ENCODE measurements around the gene SH3BGRL2. TPM values are rescaled to one million over a fixed set of nuclear protein-coding genes. Genes with fewer than 3 reads are reported as not detected.
"Not testable (repeated sequence)": the region's sequence is repeated elsewhere in the genome, so short reads cannot be mapped to it uniquely, and the experiment has no call there.

The SH3BGRL2 gene
- total RNA-seq, 2 experiments from 2014 or later, result 0.25 TPM; not detected in 1

- no peak overlapping the region for H2AFZ ChIP-seq (ENCODE audit: low read length)
- BruUV-seq (replicated peaks), result no TSS peak
- intact Hi-C loops (cut with micrococcal nuclease; ENCODE audit: unreplicated experiment), result no loop called here
Measured at GRCh38 chr6:79742030-79742429, 110.9 kb downstream of the SH3BGRL2 start.

GRCh38 chr6:79745282-79745681 is 114.2 kb downstream of the SH3BGRL2 start:
- intact Hi-C loops (cut with micrococcal nuclease; ENCODE audit: unreplicated experiment); H3K9me3 ChIP-seq (ENCODE audit: low read length); H2AFZ ChIP-seq (ENCODE audit: low read length); H3K9me2 ChIP-seq (ENCODE audit: insufficient read depth, low read length); H3K27ac ChIP-seq (ENCODE audit: low read depth, low read length, poor library complexity, severe bottlenecking); BruUV-seq (replicated peaks); H3K4me2 ChIP-seq (ENCODE audit: low read length); H3K36me3 ChIP-seq (ENCODE audit: insufficient read depth, low read length); H4K20me1 ChIP-seq (ENCODE audit: insufficient read depth, low read length); H3K4me1 ChIP-seq (ENCODE audit: insufficient read depth, low read length, poor library complexity, severe bottlenecking); DNase-seq (ENCODE audit: low spot score); POLR2A ChIA-PET; H3K79me2 ChIP-seq (ENCODE audit: insufficient read depth, low read depth, low read length); H3K4me3 ChIP-seq (ENCODE audit: low read depth, low read length, poor library complexity, severe bottlenecking): not testable (repeated sequence)
- CTCF ChIA-PET (ENCODE audit: unreplicated experiment), result interaction anchor here (0.6 kb wide), 1 partner anchor 1873 kb away, joined by 3 read pairs; no protein-coding TSS in a partner anchor

More at GRCh38 chr6:79742030-79742429, 110.9 kb downstream of the SH3BGRL2 start:
- H3K9me2 ChIP-seq (ENCODE audit: insufficient read depth, low read length), result no peaks in the 10 kb centered on the region
- H4K20me1 ChIP-seq (ENCODE audit: insufficient read depth, low read length), result no peaks in the 10 kb centered on the region
- H3K4me1 ChIP-seq (ENCODE audit: insufficient read depth, low read length, poor library complexity, severe bottlenecking), result no peaks in the 10 kb centered on the region
- H3K9me3 ChIP-seq (ENCODE audit: low read length), result no peaks in the 10 kb centered on the region
- ChIA-PET POLR2A (no interaction called here), CTCF (ENCODE audit: unreplicated experiment) (no interaction called here)
- H3K27ac ChIP-seq (ENCODE audit: low read depth, low read length, poor library complexity, severe bottlenecking), result no peak overlapping the region
- H3K4me3 ChIP-seq (ENCODE audit: low read depth, low read length, poor library complexity, severe bottlenecking), result no peak overlapping the region
- no peak overlapping the region for H3K4me2 ChIP-seq (ENCODE audit: low read length)
- no peaks in the 10 kb centered on the region for H3K79me2 ChIP-seq (ENCODE audit: insufficient read depth, low read depth, low read length)
- DNase-seq (ENCODE audit: low spot score), result no peak
- TF ChIP-seq EZH2phosphoT487 (IDR thresholded peaks at IDR 0.05; ENCODE audit: borderline replicate concordance, low read depth, low read length), result no peak
- TF ChIP-seq, protein P1, sequence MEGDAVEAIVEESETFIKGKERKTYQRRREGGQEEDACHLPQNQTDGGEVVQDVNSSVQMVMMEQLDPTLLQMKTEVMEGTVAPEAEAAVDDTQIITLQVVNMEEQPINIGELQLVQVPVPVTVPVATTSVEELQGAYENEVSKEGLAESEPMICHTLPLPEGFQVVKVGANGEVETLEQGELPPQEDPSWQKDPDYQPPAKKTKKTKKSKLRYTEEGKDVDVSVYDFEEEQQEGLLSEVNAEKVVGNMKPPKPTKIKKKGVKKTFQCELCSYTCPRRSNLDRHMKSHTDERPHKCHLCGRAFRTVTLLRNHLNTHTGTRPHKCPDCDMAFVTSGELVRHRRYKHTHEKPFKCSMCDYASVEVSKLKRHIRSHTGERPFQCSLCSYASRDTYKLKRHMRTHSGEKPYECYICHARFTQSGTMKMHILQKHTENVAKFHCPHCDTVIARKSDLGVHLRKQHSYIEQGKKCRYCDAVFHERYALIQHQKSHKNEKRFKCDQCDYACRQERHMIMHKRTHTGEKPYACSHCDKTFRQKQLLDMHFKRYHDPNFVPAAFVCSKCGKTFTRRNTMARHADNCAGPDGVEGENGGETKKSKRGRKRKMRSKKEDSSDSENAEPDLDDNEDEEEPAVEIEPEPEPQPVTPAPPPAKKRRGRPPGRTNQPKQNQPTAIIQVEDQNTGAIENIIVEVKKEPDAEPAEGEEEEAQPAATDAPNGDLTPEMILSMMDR (conservative IDR thresholded peaks at IDR 0.05; ENCODE audit: low read length), result no peak
- H3K36me3 ChIP-seq (ENCODE audit: insufficient read depth, low read length), result no peaks in the 10 kb centered on the region

DNA sequence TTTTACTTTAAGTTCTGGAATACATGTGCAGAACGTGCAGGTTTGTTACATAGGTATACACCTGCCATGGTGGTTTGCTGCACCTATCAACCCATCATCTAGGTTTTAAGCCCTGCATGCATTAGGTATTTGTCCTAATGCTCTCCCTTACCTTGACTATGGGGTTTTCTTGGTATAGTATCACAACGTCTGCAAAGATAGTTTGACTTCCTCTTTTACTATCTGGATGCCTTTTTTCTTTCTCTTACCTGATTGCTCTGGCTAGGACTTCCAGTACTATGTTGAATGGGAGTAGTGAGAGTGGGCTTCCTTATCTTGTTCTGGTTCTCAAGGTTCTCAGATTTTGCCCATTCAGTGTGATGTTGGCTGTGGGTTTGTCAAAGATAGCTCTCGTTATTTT is 115.2 kb downstream of the SH3BGRL2 start:
- H3K36me3 ChIP-seq (ENCODE audit: insufficient read depth, low read length); H3K4me3 ChIP-seq (ENCODE audit: low read depth, low read length, poor library complexity, severe bottlenecking); H3K4me2 ChIP-seq (ENCODE audit: low read length); CTCF ChIA-PET (ENCODE audit: unreplicated experiment); H3K9me2 ChIP-seq (ENCODE audit: insufficient read depth, low read length); H3K9me3 ChIP-seq (ENCODE audit: low read length); H2AFZ ChIP-seq (ENCODE audit: low read length); H4K20me1 ChIP-seq (ENCODE audit: insufficient read depth, low read length); H3K4me1 ChIP-seq (ENCODE audit: insufficient read depth, low read length, poor library complexity, severe bottlenecking); BruUV-seq (replicated peaks); DNase-seq (ENCODE audit: low spot score); intact Hi-C loops (cut with micrococcal nuclease; ENCODE audit: unreplicated experiment); H3K27ac ChIP-seq (ENCODE audit: low read depth, low read length, poor library complexity, severe bottlenecking); H3K79me2 ChIP-seq (ENCODE audit: insufficient read depth, low read depth, low read length): not testable (repeated sequence)
- POLR2A ChIA-PET, result interaction anchor here (0.7 to 0.9 kb wide), 2 partner anchors 28 to 247 kb away, joined by 3 to 9 read pairs; no protein-coding TSS in a partner anchor

DNA sequence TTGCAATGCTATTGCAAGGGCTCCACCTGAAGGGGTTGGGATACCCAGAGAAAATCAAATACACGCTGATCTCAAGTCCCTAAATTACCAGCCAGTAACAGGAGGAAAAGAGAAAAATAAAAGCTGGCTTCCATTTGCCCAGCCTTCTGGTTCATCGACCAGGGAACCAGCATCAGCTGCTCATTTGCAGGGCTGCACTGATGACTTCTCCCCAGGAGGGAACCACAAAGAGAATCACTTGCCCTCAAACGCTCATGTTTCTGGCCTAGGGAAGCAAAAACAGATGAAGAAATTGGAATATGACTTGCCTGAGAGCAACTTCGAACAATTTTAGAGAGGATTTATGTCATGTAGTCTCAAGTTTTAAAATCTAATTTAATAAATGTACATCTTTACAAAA is 119.7 kb downstream of the SH3BGRL2 start:
- DNase-seq (ENCODE audit: low spot score), result no peak

More for the DNA sequence above, 119.7 kb downstream of the SH3BGRL2 start:
- BruUV-seq (replicated peaks), result no TSS peak
- ChIA-PET POLR2A (no interaction called here), CTCF (ENCODE audit: unreplicated experiment) (no interaction called here)
- H4K20me1 ChIP-seq (ENCODE audit: insufficient read depth, low read length), result no peaks in the 10 kb centered on the region
- no peaks in the 10 kb centered on the region for H3K4me1 ChIP-seq (ENCODE audit: insufficient read depth, low read length, poor library complexity, severe bottlenecking)
- no peak overlapping the region for H3K4me3 ChIP-seq (ENCODE audit: low read depth, low read length, poor library complexity, severe bottlenecking)
- no peaks in the 10 kb centered on the region for H3K79me2 ChIP-seq (ENCODE audit: insufficient read depth, low read depth, low read length)
- no peaks in the 10 kb centered on the region for H3K36me3 ChIP-seq (ENCODE audit: insufficient read depth, low read length)
- no peak overlapping the region for H3K4me2 ChIP-seq (ENCODE audit: low read length)
- no peak overlapping the region for H3K27ac ChIP-seq (ENCODE audit: low read depth, low read length, poor library complexity, severe bottlenecking)
- intact Hi-C loops (cut with micrococcal nuclease; ENCODE audit: unreplicated experiment), result no loop called here
- no peak overlapping the region for H2AFZ ChIP-seq (ENCODE audit: low read length)
- H3K9me2 ChIP-seq (ENCODE audit: insufficient read depth, low read length), result no peaks in the 10 kb centered on the region
- TF ChIP-seq, protein P1 (conservative IDR thresholded peaks at IDR 0.05; ENCODE audit: low read length), result no peak
- no peak for TF ChIP-seq EZH2phosphoT487 (IDR thresholded peaks at IDR 0.05; ENCODE audit: borderline replicate concordance, low read depth, low read length)
- no peaks in the 10 kb centered on the region for H3K9me3 ChIP-seq (ENCODE audit: low read length)

Data from OCI-LY7 (cell line).